ENCODE measurements around the gene CCNI.
A peak's percentile ranks its signal among the peaks of the same experiment; 100 is the strongest.
"Not testable (repeated sequence)": the region's sequence is repeated elsewhere in the genome, so short reads cannot be mapped to it uniquely, and the experiment has no call there.

The CCNI gene

GRCh38 chr4:77037168-77037567 lies 38.6 kb downstream of the CCNI start:
- DNase-seq = not testable (repeated sequence)

GRCh38 chr4:77036206-77036605 lies 39.6 kb downstream of the CCNI start:
- DNase-seq = no peak

DNA sequence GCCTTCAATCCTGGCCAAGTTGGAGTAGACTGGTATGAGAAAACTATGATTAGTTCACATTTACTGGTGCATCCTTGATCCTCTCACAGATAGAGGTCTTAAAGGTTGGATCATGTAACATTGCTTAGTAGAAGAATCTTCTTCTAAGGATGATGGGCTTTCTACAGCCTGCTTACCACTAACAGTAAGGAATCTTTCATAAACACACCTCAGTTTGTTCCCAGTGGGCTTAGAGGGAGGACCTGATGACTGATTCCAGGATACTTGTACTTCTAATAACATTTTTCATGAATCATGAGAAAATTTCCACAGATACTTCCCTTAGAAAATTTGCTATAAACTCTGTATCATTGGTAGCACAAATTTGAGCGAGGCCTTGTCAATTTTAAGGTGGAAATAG lies 40.6 kb downstream of the CCNI start:
- no peak for DNase-seq

- peak; percentile 45 for DNase-seq
Observed at GRCh38 chr4:77031544-77031943, 44.2 kb downstream of the CCNI start.

- DNase-seq = not testable (repeated sequence)
Observed at GRCh38 chr4:77029757-77030156, 46.0 kb downstream of the CCNI start.

GRCh38 chr4:77028246-77028645 lies 47.5 kb downstream of the CCNI start:
- no peak for DNase-seq

- DNase-seq = no peak
Observed at GRCh38 chr4:77026322-77026704, 49.5 kb downstream of the CCNI start.

DNA sequence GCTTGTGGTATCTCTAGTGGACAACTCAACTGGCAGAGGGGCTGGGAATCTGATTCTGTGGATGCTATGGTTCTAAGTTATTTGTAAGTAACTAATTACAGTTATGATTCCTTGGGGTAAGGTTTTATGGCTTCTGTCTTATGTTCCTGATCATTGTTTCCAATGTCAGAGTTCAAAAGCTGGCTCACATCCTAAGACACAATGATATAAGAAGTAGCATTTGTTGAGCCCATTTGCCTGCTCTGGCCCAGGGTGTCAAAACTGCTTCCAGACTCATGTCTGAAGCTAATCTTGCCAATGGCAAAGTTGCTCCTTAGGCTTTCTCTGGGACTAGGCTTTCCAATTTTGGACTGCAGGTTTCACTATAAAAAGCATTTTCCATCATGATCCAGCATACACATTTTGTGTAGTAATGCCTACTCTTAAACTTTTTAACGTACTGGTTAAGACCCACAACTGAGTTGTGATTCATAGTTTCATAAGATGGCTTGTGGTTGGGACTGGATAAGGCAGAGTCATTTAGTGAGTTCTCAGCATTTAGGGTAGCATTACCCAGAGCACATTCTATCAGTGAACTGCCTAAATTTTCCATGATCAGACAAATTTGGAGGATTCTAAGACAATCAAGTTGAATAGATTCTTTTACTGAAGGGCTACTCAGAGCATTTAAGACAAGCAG lies 50.0 kb downstream of the CCNI start:
- DNase-seq = no peak

- no peak for DNase-seq
Observed at GRCh38 chr4:77023920-77024319, 51.9 kb downstream of the CCNI start.

DNA sequence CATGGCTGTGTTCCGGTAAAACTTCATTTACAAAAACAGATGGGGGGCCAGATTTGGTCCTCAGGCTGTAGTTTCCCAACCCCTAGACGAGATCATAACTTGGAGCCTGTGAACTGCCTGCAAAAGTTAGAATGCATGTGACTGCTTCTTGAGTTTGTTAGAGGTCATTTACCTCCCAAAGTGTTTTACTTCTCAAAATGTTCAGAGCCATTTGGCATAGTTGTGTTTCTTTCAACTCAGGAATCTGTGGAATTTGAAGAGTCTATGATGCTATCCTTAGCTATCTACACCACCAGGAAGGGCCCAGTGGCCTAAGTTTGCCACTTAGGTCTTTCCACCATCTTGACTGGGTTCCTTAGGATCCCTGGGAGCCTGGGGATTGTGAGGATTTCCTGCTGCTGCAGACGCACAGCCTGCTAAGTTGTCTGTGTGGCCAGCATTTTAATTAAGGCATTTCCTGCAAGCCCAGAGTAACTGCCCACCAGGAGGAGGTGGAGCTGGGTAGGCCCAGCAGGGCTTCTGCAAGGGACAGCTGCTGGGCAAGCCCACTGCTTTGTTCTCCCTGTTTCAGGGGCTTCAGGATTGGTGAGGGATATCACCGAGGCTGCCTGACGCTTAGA lies 53.1 kb downstream of the CCNI start:
- no peak for DNase-seq

DNA sequence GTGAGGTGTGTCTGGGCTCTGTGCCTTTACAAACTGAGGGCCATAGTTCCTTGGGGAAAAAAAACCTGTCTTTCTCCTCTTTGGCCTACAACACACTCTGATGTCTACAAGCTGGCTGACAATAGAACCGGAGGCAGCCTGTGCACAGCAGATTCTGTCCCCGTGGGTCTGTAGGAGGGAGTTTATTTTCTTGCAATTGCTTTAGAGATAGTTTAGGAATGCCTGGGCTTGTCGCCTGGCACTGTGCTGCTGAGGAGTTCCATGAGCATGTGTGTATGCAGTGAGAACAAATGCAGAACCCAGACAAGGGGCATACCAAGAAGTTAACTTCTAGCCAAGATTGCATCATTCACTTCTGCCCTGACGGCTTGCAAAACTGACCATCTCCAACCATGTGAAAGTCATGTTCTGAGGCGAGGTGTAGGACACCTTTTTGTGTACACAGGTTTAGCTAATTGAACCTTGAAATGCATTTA lies 54.1 kb downstream of the CCNI start:
- no peak for DNase-seq

DNA sequence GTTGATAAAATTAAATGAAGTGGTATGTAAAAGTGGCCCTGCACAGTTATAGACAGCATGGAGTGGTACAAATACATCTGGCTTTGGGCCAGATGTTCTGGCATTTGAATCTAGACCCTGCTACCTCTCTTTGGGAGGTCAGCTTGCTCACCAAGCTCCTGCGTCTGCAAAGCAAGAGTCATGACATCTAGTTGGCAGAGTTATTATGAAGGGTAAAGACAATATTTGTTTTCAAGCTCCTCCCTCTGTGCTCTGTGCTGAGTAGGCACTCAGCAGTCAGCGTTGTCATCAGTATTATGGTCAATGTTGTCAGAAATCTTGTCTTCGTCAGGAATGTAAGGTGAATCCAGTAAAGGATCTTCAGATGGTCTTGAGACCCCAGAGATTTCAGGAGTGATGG lies 55.8 kb downstream of the CCNI start:
- no peak for DNase-seq

DNA sequence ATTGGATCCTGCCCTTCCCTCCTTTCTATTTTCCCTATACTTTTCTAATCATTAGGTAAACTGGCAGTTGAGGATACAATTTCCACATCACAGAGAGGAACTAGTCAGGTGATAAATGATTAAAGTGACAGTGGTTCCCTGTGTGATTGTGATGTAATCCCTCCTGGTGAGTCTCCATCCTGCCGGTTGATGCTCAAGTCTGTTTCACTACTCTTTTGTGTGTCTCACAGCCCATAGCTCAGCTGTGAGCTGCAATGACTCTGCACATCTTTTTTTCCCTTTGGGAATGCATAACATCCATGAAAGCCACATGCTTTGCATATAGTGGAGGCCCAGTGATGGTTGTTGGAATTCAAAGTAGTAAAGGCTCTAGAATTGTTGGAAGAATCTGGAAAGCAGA lies 60.4 kb downstream of the CCNI start:
- no peak for DNase-seq

GRCh38 chr4:77014256-77014655 lies 61.5 kb downstream of the CCNI start:
- no peak for DNase-seq

DNA sequence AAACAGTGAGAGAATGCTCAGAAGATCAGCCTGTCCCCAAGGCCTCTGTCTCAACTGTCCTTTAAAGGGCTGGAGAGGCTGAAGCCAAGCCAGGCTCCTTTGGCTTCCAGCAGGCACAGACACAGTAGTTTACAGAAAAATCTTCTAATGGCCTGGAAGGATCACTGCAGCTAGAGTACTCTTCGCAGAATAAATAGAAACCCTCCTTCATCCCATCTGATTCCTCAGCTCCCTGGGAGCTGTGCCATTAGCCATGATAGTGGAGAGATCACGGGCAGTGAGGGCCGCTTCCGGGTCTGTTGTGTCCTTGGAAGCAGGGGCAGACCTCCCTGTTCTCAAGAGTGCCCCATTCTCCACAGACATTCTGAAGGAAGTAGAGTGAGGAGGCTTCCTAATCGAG lies 63.1 kb downstream of the CCNI start:
- no peak for DNase-seq

DNA sequence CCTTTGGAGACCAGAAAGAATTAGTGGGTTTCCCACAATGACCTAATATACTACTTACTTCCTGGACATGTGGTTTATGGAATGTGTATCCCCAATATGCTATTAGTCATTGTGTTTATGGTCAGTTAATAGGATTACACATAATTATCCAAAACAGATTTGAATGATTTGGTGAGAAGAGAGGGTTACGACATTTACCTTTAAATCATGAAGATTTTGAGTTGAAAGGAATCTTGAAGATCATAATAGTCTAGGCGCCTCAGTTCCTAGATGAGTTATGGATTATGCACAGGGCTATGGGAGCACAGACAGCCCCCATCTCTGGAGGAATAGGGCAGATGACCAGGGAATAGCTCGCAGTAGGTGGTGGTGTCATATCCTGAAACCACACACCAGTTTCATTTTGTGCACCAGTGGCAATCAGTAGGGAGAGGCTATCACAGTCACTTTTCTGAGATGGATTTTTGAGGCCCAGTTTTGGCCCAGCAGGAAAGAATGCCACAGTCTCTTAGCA lies 64.9 kb downstream of the CCNI start:
- no peak for DNase-seq

DNA sequence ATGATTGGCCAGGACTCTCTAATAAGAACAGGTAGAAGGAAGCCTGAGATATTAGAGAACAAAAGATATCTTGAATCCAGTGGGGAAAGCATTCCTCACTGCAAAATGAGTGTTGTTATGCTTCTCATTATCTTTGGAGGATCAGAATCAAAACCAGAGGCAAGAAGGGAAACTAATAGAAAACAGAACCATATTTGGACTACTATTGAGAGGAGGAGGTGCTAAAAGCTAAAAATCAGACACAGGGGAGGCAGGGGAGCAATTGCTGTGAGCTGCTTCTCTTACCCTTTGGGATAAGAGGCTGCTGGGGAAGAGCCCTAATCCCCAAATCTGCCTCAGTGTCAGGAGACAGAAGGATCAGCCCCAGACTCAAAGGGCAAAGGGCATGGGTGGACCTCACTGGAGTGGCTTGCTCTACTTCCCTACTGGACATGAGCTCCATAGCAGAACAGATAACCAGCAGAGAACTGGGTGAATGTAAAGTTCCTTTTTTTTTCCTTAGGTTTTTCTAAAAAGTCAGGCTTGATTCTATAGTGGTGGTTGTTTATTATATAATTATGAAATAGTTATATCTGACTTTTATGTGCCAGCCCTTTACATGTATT lies 66.2 kb downstream of the CCNI start:
- DNase-seq = no peak

DNA sequence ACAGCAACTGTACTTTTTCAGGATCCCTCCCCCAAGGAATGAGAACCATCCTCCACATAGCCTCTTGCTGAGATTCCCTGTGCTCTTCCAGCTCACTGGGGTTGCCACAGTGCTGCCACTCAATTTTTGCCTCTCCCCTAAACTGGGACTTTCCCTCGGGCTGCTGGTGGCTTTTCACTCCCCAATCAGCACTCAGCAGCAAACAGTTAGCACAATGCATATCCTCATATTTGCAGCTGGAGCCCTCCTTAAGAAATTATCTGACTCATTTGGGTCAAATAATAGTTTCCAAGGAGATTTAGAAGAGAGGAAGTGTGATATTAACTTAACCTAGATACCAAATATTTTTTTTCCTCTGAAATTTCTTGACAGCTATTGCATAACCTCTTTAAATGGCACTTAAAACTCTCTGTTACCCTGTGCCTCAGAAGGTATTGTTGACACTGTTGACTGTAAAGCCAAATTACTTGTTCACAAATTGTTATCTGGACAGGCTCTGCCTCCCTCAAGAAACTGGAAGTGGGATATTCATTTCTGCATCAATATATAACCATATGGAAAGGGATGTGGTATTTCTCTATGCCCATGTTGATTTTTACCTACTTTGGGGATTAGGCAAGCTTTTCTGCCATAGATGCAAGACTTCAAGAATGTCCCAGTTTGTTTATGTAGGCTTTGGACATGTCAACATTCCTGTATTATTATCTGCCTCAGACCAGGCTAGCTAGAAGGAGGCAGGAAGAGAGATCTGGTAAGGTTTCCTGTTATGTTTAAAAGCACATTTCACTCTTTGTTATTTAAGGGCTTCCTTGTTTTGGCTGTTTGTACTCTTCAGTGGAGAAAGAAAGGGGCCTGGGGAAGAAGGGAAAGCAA lies 68.2 kb downstream of the CCNI start:
- peak; percentile 55 for DNase-seq

DNA sequence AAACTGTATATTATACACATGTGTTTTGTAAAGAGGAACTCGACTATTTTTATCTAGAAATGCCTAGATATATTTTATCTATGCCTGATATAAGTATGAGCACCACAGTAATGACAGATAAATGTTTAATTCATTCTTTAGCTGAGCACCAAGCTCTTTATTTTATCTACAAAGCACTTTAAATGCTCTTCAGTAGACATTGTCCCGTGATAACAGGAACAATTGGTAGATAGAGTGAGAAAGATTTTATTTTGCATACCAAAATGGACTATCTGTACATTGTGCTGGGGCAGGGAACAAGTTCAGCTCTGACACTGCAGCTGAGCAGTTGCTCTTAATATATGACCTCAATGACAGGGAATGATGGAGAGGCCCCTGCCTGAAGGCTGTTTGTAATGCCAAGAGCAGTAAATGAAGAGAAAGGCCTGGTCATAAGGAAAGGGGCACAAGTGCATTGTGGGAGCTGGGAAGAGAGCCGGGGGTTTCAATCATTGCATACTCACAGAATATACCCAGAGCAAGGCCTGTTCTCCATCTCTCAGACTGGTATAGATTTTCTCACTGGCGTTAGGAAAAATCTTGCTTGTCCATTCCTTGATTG lies 68.9 kb downstream of the CCNI start:
- DNase-seq = no peak

DNA sequence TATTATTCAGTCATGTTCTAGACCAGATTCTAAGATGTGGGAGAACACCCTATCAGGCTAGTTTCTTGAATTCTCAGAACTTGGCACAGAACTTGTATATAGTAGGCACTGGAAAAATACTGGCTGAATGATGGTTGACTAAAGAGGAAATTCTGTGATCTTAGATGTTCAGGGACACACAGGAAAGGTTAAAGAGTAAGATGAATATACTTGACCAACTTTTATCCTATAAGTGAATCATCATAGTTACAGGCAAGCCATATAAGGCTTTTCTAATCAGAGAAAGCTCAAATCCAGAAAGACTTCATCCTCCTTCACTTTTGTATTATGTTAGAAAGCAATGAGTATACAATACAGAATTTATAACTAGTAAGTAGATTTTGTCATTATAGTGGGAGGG lies 72.4 kb downstream of the CCNI start:
- DNase-seq = no peak

GRCh38 chr4:77002321-77003107 lies 73.3 kb downstream of the CCNI start:
- DNase-seq = no peak

DNA sequence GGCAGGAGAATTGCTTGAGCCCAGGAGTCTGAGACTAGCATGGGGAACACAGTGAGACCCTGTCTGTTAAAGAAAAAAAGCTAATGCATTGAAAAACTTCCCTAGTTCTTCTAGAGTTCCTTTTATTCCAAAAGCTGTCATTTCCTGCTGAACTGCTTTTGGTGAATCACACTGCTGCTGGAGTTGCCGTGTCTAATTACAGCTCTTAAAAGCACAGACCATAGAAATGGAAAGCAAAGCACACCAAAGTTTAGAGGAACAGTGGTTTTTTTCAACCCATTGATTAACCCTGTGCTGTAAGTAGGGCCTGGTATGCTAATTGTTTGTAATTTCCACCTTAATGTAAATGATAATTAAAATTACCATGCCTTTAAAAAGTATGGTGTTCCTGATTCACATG lies 73.9 kb downstream of the CCNI start:
- DNase-seq = no peak
